Skin epidermis (tissue), 12 donors: ENCODE data around the gene MRPL9.
"Not testable (repeated sequence)": the region's sequence is repeated elsewhere in the genome, so short reads cannot be mapped to it uniquely, and the experiment has no call there.

Source experiments
- H3K27ac ChIP-seq, 21 experiments: fragments of 200-600 bp; sonication (generic) in 11 of 21; one replicate each; pipeline ENCODE4 v1.5.0; 2020; ENCODE audit warnings: mild to moderate bottlenecking in 3 of 21, inconsistent platforms in 2 of 21, moderate library complexity in 2 of 21
- H3K4me3 ChIP-seq, 7 experiments: fragments of 200-600 bp; sonication (generic) in 2 of 7; one replicate each; pipeline ENCODE4 v1.5.0; 2020; ENCODE audit warnings: inconsistent platforms in 2 of 7, mild to moderate bottlenecking in 2 of 7, moderate library complexity in 1 of 7

MRPL9 gene

DNA sequence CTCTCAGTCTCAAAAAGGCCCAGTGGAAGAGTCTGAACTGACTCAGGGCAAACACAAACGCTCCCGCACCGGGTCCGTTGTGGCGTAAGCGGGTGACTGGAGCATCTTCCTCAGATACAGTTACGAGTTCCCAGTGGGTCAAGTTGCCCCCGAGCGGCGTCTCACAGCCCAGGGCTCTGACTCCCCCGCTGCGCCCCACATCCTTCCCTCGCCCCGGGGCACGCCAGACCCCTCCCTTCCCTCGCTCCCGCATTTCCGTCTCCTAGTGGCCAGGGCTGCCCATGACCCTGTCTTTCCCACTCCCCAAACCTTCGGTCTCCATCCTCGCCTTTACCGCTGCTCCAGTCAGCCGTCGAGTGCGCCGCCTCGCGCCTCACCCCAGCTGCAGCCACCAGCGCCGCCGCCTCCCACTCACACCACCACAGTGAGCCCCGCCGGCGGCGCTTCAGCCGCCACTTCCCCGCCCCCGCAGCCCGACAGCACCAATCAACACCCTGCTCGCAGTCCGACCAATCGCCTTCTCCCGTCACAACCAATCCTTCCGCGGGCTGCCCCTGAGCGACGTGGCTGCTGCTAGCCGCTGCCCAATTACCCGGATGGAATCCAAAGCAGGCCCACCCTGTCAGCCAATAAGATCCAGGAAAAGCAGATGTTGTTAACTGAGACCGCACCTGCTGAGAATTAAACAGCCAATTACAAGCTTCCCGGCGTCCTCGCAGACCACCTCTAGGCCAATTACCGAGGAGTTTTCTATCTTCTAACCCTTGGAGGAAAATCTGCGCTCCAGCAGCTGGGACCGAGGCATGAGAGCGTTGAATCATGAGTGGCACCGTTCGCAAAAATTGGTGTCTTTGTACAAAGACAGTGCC is 27.0 kb upstream of the MRPL9 start, which contains the start of gene TDRKH:
Gene TDRKH (minus strand): TSS at position 430 of the 869 bp plus-strand sequence. CDS start 7,478 bp downstream, outside the sequence.
- Histone ChIP-seq H3K4me3 (peak within 1 kb of the TSS; percentile 47 to 85 (median 58)), H3K27ac (peak within 1 kb of the TSS in 19 of 21 experiments; percentile 4 to 82 (median 50))

DNA sequence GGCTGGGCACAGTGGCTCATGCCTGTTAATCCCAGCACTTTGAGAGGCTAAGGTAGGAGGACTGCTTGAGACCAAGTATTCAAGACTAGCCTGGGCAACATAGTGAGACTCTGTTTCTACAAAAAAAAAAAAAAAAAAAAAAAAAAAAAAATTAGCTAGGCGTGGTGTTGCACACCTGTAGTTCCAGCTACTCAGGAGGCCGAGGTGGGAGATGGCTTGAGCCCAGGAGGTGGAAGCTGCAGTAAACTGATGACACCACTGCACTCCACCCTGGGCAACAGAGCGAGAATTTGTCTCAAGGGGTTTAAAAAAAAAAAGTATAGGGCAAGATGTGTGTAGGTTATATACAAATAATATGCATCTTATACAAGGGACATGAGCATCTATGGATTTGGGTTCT is 24.4 kb upstream of the MRPL9 start:
- no peak overlapping the region for H3K4me3 ChIP-seq
- no peak overlapping the region for H3K27ac ChIP-seq

DNA sequence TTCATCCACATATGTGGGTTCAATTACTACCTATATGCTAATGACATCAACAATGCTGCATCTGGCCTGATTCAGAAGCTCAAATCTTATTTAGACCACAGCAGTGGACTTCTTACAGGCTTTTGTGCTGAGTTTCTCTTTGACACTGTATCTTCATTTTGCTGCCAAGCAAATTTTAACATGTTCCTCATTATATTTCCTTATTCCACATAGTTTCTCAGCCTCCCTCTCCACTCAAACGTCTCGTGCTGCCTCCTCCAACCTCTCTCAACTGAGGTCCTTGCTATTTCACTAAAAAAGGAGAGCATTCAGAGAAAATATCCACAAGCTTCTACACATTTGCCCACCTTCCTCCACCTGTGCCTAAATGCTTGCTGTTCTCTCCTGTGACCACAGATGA is 20.5 kb upstream of the MRPL9 start:
- peak overlapping the region in 3 of 21 experiments; percentile 9 to 59 (median 37) for H3K27ac ChIP-seq
- H3K4me3 ChIP-seq: no peak overlapping the region

DNA sequence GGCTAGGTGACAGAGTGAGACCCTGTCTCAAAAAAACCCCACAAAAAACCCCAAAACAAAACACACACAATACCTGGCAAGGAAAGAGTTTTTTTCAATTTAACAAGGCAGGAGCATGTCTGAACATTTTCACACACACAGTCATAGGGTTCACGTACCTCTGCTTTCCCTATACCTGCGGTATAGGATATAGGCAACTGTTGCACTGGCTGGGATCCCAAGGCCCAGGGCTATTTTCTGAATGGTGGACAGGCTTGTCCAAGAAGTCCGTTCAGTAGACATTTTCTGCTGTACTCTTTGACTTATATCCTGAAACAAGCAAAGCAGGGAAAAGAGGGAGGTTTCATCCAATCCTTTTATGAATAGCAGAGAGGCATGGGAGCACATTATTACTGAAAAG is 19.4 kb upstream of the MRPL9 start:
- Histone ChIP-seq H3K27ac (peak overlapping the region in 1 of 21 experiments; percentile 59), H3K4me3 (no peak overlapping the region)

DNA sequence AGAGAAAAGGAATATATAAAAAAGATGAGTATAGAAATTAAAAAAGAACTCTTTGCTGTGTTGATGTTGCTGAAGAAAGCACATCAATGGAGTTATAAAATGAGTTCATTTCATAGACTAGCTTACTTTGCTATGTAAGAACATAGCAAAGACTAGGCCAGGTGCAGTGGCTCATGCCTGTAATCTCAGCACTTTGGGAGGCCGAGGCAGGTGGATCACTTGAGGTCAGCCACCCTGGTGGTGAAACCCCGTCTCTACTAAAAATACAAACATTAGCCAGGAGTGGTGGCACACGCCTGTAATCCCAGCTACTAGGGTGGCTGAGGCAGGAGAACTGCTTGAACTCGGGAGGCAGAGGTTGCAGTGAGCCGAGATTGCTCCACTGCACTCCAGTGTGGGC is 18.7 kb upstream of the MRPL9 start:
- not testable (repeated sequence) for H3K27ac ChIP-seq, H3K4me3 ChIP-seq

DNA sequence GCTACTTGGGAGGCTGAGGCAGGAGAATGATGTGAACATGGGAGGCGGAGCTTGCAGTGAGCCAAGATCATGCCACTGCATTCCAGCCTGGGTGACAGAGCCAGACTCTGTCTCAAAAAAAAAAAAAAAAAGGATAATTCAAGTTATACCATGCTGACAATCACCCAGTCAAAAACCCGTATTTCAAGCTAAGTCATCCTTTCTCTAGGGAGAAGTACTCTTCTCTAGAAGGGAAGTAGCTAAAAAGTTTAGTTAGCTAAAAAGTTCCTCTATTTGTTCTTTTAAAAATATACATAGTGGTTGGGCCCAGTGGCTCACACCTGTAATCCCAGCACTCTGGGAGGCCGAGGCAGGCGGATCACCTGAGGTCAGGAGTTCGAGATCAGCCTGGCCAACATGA is 17.4 kb upstream of the MRPL9 start:
- not testable (repeated sequence) for H3K4me3 ChIP-seq, H3K27ac ChIP-seq

DNA sequence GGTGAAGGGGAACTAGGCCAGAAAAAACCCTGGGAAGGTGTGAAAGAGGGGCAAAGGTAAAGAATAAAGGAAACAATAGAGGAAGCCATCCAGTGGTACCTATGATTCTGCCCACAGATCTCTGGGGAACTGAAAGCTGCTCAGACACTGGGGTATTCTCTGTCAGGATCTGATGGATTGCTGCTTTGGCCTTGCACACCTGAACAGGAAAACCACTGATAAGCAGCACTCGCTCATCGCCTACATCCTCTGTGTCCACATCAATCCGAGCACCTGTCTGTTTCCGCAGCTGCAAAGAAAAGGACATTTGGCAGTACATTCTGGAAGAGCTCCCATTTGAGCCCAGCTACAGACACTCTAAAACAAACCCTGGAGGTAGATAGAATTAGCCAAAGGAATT is 16.6 kb upstream of the MRPL9 start:
- H3K4me3 ChIP-seq: no peak overlapping the region

DNA sequence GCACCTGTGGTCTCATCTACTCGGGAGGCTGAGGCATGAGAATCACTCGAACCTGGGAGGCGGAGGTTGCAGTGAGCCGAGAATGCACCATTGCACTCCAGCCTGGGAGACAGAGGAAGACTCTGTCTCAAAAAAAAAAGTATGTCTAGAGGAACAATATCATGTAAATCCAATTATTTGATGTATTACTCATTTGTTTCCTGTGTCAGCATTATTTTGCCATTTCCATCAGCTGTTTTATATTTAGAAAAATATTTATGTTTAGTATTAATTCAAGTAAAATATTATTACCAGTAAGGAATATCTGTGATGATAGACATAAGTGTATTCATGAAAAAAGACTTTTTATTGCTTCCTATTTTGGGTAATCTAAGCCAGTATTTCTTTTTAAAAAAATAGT is 14.0 kb upstream of the MRPL9 start:
- H3K4me3 ChIP-seq: no peak overlapping the region
- no peak overlapping the region for H3K27ac ChIP-seq

More for the DNA sequence above, 16.6 kb upstream of the MRPL9 start:
- no peak overlapping the region for H3K27ac ChIP-seq

DNA sequence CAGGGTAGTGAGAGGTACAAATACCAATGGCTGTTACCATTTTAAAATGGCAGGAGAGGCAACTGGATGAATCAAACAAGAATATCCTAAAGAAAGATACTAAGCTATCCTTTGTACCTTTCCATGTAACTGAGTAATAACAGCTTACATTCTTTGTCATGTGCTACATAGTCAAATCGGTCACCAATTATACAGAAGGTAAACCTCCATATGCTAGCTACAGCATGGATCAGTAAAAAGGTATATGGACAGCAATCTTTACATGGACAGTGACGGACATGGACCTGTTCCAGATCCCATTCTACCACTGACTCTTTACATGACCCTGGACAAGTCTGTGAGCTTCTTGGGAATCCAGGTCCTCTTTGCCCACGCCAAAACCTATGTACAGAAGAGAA is 13.4 kb upstream of the MRPL9 start:
- Histone ChIP-seq H3K4me3 (no peak overlapping the region), H3K27ac (no peak overlapping the region)

DNA sequence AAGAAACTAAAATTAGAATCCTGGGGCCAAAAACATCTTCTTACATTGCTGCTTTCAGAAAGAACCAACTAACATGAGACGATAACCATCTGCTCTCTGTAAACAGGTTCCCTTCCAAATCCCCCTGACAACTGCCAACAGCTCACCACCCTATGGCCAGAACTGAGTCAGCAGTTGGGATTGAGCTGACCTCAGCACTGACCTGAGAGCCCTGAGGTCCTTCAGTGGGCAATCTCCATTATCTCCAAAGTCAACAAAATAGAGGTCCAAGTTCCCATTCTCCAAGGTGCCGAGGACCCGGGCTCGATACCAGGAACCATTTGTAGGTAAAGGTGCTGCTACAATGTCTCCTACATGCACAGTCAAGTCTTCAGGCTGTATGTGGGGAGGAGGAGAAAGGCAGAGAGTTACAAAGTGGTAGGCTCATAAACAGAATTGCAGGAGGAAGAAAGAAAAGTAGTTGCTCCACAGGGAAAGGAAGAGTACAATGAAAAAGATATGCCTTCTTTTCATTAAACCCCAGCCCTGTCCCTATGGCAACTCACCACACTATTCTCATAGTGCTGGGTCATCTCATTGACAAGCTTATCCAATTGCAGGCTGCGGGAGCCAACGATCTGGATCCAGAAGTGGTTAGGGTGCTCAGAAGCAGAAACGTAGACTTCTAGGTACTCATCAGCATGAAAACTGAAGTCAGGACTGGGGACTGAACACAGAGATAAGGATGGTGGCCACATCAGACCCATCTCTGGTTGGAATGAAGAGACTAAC is 12.8 kb upstream of the MRPL9 start:
- H3K27ac ChIP-seq: no peak overlapping the region
- H3K4me3 ChIP-seq: no peak overlapping the region

DNA sequence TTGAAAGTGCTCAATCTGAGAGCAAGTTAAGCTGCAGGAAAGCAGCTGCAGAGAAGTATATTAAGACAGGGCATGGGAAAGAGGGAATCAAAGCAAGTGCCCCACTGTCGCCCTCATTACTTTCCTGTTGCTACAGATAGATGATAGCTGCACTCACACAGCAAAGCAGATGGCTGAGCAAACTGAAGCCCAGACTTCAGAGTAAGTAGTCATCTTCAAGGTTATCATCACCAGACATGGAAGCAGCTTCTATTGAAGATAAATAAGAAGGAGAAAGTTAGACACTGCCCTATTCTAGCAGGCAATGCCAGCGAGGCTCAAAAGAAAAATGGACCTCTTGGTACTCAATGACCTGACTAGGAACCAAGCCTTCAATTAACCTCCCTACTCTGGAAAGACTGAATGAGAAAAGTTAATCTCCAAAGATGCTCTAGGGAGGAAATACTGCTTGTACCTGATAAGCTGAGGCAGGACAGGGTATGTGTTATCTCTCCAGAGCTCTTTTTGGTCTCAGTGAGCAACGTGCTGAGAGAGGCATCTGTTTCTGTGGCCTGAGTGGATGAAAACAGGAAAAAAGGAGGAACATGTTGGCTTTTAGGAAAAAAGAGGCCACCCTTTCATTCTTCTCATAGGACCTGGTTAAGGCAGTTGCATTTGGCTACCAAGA is 11.1 kb upstream of the MRPL9 start:
- H3K4me3 ChIP-seq: no peak overlapping the region

DNA sequence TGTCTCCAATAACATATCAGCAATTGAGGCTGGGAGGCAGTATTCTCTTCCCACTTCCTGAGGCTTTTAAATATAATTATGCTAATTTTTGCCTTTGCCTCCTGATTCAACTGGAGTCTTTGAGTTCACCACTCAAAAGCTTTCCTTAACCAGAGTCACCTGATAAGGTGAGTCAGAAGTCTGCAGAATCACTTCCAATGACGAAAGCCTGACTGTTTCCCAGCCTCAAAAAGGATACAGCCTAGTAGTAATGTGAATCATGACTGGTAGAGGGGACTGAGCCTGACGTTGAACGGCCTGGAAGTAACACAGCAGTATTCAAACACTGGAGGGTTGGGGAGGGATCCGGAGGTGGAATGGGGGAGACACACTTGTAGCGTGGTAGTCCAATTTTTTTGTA is 10.4 kb upstream of the MRPL9 start:
- no peak overlapping the region for H3K4me3 ChIP-seq
- H3K27ac ChIP-seq: no peak overlapping the region

More for the DNA sequence above, 11.1 kb upstream of the MRPL9 start:
- no peak overlapping the region for H3K27ac ChIP-seq

DNA sequence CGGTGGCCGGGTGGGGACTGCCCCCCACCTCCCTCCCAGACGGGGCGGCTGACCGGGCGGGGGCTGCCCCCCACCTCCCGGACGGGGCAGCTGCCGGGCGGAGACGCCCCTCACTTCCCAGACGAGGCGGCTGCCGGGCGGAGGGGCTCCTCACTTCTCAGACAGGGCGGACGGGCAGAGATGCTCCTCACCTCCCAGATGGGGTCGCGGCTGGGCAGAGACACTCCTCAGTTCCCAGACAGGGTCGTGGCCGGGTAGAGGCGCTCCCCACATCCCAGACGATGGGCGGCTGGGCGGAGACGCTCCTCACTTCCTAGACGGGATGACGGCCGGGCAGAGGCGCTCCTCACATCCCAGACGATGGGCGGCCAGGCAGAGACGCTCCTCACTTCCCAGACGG is 6.0 kb upstream of the MRPL9 start:
- not testable (repeated sequence) for H3K4me3 ChIP-seq, H3K27ac ChIP-seq

DNA sequence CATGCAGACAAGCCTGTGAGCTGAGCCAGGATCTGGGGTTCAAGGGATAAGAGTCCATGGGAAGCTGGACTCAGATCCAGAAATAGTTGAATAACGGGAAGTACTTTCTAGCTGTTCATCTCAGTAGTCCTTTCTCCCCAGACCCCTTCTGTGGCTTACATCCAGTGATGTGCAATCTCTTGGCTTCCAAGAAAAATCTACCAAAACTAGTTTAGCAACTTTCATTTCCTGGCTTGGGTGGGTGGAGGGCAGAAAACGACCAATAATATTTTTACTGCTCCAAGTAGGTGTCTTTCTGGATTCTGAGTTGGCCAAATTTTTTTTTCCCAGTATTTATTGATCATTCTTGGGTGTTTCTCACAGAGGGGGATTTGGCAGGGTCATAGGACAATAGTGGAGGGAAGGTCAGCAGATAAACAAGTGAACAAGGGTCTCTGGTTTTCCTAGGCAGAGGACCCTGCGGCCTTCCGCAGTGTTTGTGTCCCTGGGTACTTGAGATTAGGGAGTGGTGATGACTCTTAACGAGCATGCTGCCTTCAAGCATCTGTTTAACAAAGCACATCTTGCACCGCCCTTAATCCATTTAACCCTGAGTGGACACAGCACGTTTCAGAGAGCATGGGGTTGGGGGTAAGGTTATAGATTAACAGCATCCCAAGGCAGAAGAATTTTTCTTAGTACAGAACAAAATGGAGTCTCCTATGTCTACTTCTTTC is 5.2 kb upstream of the MRPL9 start:
- not testable (repeated sequence) for H3K27ac ChIP-seq, H3K4me3 ChIP-seq

DNA sequence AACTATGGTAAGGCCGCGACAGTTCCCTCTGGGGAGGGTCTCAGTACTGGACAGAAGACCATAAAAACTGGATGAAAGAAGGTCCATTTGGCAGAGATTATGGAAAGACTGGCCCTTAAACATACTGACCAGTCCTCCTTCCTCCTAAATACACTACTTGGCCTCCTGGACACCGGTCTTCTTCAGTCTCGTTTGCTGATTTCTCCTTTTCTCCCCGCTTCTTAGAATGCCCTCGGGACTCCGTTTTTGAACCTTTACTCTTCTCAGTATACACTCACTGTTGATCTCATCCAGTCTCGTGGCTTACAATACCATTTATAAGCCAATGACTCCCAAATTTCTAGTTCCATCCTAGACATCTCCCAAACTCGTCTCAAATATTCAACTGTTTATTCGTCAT is 694 bp upstream of the MRPL9 start:
- peak overlapping the region; percentile 83 to 93 (median 90) for H3K4me3 ChIP-seq
- H3K27ac ChIP-seq: peak overlapping the region; percentile 39 to 95 (median 88)

DNA sequence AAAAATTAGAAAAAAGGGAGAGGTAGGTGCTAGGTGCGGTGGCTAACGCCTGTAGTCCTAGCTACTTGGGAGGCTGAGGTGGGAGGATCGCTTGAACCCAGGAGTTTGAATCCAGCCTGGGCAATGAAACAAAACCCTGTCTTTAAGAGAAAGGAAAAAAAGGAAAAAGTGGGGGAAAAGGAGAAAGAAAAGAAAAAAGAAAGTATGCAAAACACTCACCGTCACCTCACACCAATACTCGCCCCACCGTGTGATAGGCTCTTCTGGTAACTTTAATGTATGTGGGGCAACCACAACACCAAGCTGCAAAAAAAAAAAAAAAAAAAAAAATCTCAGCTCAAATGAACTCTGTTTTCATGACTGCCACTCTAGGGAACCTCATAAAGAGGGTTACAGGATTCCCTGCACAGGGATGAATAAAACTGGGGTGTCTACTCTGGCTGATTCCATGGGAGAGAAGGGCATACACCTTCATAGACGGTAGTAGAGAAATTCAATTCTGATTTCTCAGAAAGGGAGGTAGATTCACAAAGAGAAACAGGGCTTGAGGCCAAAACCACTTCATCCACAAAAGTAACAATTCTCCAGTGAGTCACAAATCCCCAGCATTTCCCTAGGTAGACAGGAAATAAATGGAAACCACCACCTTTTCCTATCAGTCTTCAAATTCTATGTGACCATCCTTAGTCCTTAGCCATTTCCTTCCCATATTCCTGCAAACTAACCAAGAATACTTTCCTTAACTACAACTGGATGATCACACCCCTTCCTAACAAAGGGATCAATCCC is 2.5 kb downstream of the MRPL9 start:
- Histone ChIP-seq H3K27ac (no peak overlapping the region), H3K4me3 (no peak overlapping the region)

DNA sequence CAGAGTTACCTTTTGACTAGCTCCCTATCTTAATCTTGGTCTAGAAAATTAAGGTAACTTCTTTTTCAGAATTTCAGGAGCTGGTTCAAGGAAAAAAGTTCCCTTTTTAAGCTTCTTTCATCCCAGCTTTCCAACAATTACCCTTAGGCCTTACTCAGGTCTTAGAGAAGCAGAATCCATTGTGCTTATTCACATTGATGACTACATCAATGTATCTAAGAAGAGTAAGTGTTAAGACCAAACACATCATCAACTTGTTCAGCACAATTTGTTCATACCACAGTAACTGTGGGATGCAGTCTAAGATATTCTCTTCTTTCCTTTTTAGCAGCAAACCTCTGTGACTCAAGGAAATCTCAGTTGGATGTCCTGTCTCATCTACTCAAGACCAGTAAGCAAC is 4.1 kb downstream of the MRPL9 start:
- no peak overlapping the region for H3K4me3 ChIP-seq
- H3K27ac ChIP-seq: no peak overlapping the region

DNA sequence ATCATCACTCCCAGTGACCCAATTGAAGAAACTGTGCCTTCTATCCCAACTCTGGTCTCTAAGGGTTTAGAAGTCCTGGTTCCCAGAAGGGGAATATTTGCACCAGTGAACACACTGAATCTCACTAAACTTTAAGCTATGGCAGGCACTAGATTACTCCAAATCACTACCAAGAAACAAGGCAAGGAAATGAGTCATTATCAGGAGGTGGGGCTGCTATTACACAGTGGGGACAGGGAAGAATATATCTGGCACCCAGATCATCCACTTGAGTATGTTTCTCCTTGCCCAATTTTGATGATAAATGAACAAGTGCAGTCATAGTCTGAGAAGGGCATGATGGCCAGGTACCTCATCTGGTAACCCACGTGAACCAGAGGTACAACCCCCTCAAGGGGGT is 7.0 kb downstream of the MRPL9 start:
- Histone ChIP-seq H3K27ac (no peak overlapping the region), H3K4me3 (no peak overlapping the region)

DNA sequence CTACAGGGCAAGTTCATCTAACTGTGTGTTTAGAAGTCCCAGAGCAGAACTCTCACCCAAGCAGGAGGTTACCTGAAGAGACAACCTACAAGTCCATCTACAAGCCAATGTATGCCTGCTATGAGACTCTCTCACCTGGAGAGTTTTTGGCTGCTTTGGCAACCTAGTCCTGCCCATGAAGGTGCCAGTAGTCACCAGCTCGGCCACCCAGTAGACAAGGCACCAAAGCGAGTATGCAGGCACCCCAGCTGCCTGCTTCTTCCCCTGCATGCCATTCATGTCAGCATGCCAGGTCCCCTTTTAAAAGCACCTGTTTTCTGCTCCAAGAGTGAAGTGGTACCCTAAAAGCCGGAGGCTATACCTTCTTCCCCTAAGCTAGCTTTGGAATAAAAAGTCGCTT is 21.8 kb downstream of the MRPL9 start:
- Histone ChIP-seq H3K27ac (no peak overlapping the region), H3K4me3 (no peak overlapping the region)
